K562 (cell line): ENCODE data around the gene RNF207.

Experiments
- GATA2 ChIP-seq: sonication (generic); formaldehyde crosslinking; IDR thresholded peaks from 2 replicates; pipeline ENCODE4 v1.4.0; 2020; ENCODE audit warnings: mild to moderate bottlenecking, missing genetic modification reagents
- PHF8 ChIP-seq: fragments of 200-600 bp; sonication (generic); IDR thresholded peaks from 2 replicates; pipeline ENCODE4 v1.6.1; 2012; ENCODE audit warnings: mixed run types, mild to moderate bottlenecking, inconsistent platforms, low read length, moderate library complexity, borderline replicate concordance
- ZNF609 ChIP-seq: sonication (generic); formaldehyde crosslinking; IDR thresholded peaks from 2 replicates; pipeline ENCODE4 v1.8.1; 2023; ENCODE audit warnings: missing genetic modification reagents, mild to moderate bottlenecking, borderline replicate concordance

- TF ChIP-seq PHF8 (no peak), GATA2 (CRISPR knock-in tag) (no peak), ZNF609 (no peak)
Measured at GRCh38 chr1:6270401-6270800, 64.5 kb downstream of the RNF207 start.
